Measurements from ENCODE around the gene RANBP17.
"Not testable (repeated sequence)": the region's sequence is repeated elsewhere in the genome, so short reads cannot be mapped to it uniquely, and the experiment has no call there.

The RANBP17 gene

DNA sequence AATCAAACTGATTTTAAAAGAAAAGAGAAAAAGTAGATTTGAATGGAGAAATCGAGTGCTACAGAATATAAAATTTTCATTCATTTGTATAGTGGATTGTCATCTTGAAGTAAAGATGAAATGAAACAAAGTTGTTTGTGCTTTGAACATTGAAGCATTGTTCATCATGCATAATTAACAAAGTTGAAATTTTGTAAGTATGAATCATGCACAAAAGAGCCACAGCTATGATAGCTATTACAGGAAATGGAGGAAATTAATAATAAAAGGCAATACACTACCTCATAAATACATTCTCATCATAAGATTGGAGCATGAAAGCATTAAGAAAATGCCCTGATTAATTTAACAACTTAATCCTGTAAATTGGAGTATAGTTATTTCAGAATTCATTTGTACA is 293.8 kb downstream of the RANBP17 start:
- no peak for DNase-seq (ENCODE audit: low read depth)

DNA sequence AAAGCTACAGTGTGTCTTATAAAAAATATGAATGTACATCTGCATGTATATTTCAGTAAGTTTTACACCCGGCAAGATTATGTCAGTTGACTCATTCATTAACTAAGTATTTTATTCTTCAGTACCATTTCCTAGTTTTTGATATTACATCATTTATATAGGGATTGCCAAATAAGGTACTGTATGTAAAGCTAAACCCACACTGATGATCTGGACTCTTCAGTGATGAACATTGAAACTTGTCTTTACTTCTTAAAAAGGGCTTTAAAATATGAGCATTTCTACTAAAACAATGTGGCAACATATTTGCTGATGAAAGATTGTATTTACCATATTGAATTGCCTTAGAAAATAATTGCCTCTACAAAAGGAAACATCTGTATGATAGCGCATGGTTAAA is 295.5 kb downstream of the RANBP17 start:
- no peak for DNase-seq (ENCODE audit: low read depth)

DNA sequence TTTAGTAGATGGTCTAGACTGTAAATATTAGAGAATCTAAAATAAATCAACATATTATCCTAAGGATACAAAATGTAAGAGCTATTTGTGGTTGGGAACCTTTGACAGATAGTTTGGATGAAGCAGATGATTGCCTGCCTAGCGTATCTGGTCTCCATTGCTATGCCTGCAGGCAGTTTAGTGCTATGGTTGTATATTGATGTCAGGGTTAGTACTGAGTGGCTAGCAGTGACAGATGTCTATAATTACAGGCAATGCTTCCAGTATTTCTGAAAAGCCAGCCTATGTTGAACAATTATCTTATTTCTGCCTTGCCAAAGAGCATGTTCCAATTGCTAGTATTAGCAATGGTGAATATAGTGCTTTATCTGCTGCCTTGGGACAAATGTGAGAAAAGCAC is 296.0 kb downstream of the RANBP17 start:
- DNase-seq (ENCODE audit: low read depth): no peak

DNA sequence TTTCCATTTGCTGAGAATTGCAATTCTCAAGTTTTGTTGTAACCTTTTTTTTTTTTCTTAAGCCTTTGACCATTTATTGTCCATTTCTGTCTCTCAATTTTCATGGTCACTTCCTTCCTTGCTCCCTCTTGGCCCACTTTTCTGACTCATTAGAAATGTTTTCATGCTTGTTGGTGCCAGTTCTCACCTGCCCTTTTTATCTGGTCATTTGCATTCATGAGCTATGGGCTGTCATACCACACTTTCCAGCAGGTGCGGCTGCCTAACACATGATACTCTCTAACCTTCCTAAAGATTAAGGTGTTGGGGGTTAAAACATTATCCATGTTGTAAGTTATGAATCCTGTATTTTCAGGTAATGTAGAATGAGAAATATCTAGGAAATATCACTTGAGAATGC is 296.8 kb downstream of the RANBP17 start:
- DNase-seq (ENCODE audit: low read depth): no peak

DNA sequence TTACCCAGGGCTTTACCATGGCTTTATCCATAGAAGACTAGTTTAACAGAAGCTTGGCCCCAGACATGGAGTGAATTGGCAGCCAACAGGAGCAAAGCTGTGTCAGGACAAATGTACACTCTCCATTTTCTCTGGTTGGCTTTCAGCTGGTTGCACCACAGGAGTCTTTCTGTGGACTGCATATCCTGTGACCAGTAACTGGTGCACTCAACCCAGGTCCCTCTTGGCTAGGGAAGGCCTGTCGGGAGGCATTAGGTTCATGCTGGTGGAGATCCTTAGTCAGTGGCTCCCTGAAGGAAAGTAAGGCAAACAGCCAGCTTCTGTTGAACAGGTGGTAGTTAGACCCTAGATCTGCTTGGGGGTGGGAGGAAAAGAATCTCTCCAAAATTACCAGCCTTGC is 300.3 kb downstream of the RANBP17 start:
- DNase-seq (ENCODE audit: low read depth): no peak

DNA sequence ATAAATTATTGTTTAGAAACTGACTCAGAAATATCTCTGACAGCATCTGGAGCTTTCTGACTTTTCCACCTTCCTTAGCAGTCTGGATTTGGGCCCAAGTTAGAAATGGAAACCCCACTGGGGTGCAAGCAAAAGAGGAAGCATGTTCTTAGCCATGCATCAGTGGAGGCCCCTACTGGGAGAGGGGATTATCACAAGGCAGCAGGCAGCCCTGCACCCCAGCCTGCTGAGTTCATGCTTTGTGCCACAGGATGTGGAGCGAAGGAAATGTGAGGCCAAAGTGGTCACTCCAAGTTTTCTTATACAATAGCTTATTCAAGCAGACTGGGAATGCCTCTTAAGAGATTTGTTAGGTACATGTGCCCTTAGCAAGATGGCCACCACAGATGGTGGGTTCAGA is 300.8 kb downstream of the RANBP17 start:
- no peak for DNase-seq (ENCODE audit: low read depth)

DNA sequence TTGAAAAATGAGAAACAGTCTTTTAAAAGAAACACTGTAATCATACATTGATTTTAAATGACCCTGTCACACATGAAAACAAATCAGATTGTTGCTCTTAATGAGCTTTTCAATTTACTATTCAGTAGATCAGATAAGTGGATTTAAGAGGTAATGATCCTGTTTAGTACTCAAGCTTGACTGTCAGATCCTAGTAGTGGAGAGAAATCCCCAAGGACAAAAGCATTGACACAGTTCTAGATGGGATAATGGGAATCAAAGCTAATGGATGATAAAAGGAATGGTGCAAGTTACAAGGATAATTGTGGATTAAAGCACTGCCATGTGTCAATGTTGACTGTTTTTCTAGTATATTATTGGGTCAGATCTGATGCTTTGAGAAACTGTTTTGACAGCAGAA is 304.9 kb downstream of the RANBP17 start:
- no peak for DNase-seq (ENCODE audit: low read depth)

DNA sequence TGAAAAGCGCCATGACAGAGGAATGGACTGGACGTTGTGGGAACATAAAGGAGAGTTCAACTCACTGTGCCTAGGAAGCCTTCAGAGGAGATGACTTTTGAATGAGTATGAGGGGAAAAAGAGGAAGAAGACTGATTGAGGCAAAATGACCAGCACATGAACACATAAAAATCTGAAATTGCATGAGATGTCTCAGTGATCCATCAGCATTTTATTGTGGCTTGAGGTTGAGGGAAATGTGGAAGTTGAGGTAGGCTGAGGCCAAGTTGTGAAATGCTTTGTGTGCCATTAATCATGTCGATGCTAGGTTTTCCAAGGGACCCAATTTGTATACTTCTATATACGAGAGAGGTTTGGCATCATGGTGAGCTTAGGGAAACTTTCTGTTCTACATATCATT is 306.4 kb downstream of the RANBP17 start:
- no peak for DNase-seq (ENCODE audit: low read depth)

DNA sequence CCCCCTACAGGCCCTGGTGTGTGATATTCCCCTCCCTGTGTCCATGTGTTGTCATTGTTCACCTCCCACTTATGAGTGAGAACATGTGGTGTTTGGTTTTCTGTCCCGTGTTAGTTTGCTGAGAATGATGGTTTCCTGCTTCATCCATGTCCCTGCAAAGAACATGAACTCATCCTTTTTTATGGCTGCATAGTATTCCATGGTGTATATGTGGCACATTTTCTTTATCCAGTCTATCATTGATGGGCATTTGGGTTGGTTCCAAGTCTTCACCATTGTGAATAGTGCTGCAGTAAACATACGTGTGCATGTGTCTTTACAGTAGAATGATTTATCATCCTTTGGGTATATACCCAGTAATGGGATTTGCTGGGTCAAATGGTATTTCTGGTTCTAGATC is 313.1 kb downstream of the RANBP17 start:
- not testable (repeated sequence) for DNase-seq (ENCODE audit: low read depth)

DNA sequence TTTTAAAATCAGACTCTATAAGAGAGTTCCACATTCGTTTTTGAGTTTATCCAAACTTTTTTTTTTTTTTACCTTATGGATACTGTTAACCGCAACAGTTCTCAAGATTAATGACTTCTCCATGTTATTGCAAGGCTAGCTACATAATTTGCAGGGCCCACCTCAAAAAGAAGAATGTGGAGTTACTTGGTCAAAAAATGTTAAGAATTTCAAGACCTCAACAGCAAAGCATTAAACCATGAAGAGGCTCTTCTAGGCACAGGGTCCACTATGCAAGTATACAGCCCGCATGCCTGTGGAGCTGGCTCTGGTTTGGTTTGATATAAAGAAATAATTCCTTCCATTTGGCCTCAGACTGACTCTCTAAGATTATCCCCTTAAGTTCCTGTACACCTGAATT is 313.9 kb downstream of the RANBP17 start:
- no peak for DNase-seq (ENCODE audit: low read depth)

DNA sequence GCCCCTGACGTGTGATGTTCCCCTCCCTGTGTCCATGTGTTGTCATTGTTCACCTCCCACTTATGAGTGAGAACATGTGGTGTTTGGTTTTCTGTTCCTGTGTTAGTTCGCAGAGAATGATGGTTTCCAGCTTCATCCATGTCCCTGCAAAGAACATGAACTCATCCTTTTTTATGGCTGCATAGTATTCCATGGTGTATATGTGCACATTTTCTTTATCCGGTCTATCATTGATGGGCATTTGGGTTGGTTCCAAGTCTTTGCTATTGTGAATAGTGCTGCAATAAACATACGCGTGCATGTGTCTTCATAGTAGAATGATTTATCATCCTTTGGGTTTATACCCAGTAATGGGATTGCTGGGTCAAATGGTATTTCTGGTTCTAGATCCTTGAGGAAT is 316.4 kb downstream of the RANBP17 start:
- DNase-seq (ENCODE audit: low read depth): not testable (repeated sequence)

DNA sequence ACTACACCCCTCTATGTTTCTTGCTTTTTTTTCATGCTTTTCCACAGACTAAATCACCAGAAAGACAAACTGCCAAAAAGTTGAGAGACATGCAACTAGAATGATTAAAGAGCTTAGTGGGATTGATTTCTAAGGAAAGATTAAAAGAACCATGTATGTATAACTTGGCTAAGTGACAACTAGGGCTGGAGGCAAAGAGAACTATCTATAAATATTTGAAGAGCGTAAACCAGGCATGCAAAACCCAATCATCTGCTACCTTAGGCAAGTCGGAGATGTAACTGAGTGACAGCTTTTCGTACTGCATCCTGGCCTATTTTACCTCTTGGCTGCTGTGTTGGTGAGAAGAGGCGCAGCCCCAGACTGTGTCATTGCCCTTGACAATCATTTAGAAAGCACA is 326.2 kb downstream of the RANBP17 start:
- DNase-seq (ENCODE audit: low read depth): no peak

DNA sequence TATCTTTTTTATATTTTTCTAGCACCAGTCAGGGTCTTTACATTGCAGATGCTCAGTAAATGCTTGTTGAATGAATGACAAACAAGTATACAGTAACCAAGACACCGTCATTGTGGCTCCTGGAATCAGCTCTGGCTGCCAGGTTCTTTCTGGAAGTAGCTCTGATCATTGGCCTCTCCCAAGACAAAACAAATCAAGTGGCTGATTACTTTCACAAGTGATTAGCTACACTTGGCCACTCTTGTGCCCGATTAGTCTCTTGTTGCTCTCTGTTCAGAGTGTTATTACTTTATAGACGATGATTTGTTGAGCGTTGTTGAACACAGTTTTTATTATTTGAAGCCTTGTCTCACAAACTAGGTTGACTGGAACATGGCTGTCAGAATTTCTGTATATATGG is 327.6 kb downstream of the RANBP17 start:
- DNase-seq (ENCODE audit: low read depth): no peak

DNA sequence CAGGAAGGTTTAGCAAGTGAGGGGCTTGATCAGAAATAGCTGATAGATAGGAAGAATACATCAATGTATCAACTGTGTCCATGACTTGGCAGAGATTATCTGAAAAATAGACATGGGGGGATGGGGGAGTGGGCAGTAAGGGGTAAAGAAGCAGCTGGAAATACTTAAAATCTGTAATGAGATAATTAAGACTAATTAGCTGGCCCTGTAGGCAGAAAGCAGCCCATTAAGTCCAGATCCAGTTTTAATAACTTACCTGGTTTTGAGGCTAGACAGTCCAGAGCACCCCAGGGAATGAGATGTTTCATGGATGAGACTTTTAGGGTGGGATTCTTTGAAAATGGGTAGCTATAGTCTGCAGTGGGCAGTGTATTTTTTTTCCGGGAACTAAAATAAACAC is 330.3 kb downstream of the RANBP17 start:
- DNase-seq (ENCODE audit: low read depth): no peak

DNA sequence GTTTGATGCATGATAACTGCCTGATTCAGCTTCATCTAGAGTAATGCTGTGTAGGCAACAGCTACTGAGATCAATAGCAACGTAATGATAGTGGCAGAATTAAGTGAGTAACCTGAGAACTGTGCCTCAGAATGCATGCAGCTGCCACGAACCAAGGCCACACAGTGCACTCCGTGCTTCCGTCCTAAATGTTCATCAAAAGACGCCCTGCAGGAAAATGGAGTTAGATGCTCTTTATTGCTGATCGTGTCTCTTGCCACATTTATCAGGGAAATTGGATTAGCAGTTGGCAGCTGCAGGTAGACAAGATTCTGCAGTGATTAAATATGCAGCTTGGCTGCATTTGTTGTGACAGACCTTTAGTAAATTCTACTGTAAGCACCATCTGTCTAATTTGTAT is 339.5 kb downstream of the RANBP17 start:
- DNase-seq (ENCODE audit: low read depth): no peak

DNA sequence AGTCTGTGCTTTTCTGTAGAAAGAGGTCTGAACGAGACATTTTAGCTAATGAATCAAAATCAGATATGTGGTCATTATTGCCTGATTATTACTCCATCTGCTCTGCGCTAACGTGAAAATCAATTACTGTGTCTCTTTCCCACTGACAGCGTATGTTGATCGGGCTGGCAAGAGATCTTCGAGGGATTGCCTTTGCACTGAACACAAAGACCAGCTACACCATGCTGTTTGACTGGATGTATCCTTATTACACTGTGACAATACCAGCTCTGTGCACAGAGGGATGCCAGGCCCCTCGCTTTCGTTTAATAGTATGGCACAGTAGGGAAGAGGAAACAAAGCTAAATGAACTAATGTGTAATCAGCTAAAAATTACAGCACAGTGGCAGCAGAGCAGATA is 343.6 kb downstream of the RANBP17 start:
- DNase-seq (ENCODE audit: low read depth): no peak

DNA sequence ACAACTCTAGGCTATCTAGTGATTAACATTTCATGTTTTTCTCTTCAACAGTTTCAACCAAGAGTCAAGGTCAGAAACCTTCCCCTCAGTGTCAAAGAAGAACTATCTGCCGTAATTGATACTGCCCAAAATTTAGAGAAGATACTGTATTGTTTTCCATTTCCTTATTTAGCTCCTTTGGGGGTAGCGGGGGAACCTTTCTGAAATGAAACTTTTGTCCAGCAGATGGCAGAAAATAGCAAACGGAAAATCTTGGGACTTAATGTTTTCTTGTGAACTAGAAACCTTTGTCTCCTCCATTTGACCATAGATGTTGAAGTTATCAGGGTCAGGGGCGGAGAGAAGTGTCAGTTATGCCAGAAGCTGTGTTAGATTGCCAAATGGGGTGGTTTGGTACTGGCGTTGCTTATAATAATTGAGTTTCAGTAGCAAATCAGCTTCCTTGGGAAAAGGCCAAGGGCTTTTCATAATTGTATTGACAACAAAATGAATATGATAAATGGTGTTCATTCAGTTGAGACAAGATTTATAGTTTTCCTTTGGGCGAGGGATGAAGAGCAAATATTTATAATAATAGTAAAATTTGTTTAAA is 345.5 kb downstream of the RANBP17 start:
- DNase-seq (ENCODE audit: low read depth): no peak

DNA sequence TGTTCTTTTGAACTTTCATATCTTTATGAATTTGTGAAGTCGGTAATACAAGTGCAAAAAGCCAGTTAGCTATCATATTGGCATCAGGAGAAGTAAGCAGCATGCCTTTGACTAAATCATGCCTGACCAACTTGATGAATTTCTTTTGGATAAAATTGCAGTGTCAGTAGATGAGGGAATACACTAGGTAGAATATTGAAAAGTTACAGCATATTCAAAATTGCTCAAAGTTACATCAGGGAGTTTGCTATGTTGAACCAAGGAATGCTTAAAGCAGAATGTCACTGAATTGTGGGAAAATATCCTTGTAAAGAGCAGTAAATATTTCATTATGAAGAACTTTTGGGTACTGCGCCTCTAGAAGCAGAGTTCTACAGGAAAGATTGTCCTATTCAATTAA is 360.1 kb downstream of the RANBP17 start:
- DNase-seq (ENCODE audit: low read depth): no peak

DNA sequence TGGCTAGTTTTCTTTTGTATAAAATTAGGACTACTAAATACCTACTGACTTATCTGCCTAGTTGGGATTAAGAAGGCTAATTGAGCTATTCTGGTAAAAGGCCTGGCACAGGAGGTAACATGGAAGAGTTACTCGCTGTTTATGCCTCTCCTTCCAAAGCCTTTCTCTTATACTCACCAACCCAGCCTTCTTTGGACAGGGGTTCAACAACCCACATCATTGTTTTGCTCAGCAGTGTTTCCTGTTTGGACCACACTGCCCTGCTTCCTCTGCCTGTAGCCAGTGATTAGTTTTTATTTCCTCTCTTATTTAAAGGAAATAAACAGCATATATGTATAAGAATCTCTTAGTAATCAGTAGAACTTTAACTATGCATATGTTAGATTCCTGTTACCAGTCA is 362.1 kb downstream of the RANBP17 start:
- no peak for DNase-seq (ENCODE audit: low read depth)

DNA sequence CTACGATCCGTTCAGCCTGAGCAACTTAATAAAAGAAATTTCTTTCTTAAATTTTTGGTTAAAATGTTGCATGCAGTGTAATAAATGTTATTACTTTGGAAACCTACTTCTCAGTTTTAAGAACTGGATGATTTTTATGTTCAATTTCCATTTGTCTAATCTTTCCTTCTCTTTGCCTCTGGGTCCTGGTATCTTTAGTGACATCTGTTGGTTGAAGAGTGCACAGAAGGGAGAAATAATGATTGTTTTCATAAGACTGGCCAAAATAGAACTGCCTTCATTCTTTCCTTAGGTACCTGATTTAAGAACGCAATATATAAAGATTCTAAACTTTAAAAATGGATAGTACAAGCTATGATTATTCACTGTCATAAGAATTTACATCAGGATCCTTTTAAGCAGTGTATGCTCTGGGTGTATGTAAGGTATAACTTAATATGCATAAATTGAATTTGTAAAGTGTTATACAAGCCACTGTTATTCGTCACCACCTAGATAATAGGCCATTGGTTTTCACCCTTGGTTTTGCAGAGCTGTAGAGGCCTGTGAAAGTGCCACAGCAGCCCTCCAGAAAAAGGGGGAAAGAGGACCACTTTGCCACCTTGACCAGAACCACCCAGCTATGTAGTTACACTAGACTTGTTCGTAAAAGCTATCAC is 364.4 kb downstream of the RANBP17 start:
- no peak for DNase-seq (ENCODE audit: low read depth)

DNA sequence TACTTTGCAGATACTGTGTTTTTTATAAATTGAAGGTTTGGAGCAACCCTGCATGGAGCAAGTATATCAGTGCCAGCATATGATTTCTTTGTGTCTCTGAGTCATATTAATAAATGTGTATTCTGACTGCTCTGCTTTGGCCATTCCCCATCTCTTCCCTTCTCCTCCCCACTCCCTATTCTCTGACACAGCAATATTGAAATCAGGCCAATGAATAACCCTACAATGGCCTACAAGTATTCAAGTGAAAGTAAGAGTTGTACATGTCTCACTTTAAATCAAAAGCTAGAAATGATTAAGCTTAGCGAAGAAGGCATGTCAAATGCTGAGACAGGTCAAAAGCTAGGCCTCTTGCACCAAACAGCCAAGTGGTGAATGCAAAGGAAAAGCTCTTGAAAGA is 365.0 kb downstream of the RANBP17 start:
- DNase-seq (ENCODE audit: low read depth): no peak

DNA sequence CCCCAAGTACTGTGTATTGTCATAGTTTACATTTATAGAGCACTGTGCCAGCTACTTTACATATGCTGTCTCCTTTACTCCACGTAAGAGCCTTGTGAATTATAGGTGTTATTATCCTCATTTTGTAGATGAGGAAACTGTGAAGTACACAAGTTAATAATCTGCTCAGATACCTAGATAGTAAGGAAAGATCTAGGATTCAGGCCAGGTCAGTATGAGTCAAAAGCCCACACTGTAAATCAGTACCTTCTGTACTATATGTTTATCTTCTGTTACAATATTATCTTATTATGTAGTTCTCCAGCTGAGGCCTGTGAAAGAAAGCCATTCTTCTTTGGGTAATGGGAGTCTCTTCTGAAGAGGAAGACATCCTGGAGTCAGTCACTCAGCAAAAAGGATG is 374.8 kb downstream of the RANBP17 start:
- DNase-seq (ENCODE audit: low read depth): no peak

DNA sequence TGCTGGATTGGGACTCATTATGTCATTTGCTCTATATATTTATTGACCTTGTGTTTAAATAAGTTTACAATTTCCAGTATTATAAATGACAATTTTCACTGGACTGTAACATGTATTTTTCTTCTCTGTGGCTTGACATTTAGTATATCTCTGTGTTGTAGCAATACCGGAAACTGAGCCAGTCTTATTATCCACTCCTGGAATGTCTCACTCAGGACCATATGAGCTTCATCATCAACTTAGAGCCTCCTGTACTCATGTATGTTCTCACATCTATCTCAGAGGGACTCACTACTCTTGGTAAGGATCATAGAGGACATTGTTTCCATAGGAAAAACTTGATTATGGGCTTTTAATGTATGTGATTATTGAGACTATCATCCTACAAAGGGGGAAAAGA is 380.7 kb downstream of the RANBP17 start:
- DNase-seq (ENCODE audit: low read depth): no peak

DNA sequence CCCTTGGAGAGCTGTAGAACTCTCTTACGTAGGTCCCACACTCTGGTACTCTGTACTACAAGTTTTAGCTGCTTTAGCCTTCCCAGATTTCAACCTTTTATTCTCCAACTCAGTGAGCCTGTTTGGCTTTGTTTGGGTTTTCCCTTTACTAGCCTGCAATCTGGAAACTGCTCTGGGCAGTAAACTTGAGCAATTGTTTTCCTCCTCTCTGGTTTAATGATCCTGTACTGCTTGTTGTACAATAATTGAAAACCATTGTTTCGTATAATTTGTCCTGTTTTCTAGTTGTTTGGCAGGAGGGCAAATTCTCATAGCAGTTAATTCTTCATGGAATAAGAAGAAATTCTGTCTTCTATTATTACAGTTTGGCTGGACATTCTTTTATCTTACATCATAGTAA is 384.4 kb downstream of the RANBP17 start:
- DNase-seq (ENCODE audit: low read depth): no peak

All from activated T-cell treated with anti-CD3 and anti-CD28 coated beads for 48 hours (primary cell).